Spleen (tissue), 11 donors: ENCODE results near the gene CARS1. TPM values are rescaled to one million over a fixed set of nuclear protein-coding genes. Genes with fewer than 3 reads are reported as not detected.
"Not testable (repeated sequence)": the region's sequence is repeated elsewhere in the genome, so short reads cannot be mapped to it uniquely, and the experiment has no call there.

Experiments used
- DNase-seq: peaks from one replicate; pipeline ENCODE4 v3.0.0-alpha.2; 2020
- H3K27ac ChIP-seq, 8 donors: fragments of 200-600 bp; sonication (generic) in 7 of 8; 1 replicate in 4 of 8; 2 replicates in 4 of 8; pipeline versions ENCODE4 v1.5.0 to v1.8.0; 2016 to 2021; ENCODE audit warnings: inconsistent platforms in 4 of 8, mild to moderate bottlenecking in 4 of 8, moderate library complexity in 1 of 8
- H3K27me3 ChIP-seq, 7 donors: fragments of 200-600 bp; sonication (generic) in 6 of 7; replicated peaks in 1 of 7; 1 replicate in 4 of 7; 2 replicates in 3 of 7; pipeline versions ENCODE4 v1.5.0 to v1.8.0; 2016 to 2021; ENCODE audit warnings: inconsistent platforms in 3 of 7, mild to moderate bottlenecking in 1 of 7
- H3K36me3 ChIP-seq, 6 donors: fragments of 200-600 bp; sonication (generic) in 5 of 6; 1 replicate in 4 of 6; 2 replicates in 2 of 6; pipeline versions ENCODE4 v1.5.0 to v1.8.0; 2016 to 2021; ENCODE audit warnings: inconsistent platforms in 2 of 6
- H3K4me1 ChIP-seq, 6 donors: fragments of 200-600 bp; sonication (generic) in 5 of 6; 1 replicate in 3 of 6; 2 replicates in 3 of 6; pipeline versions ENCODE4 v1.5.0 to v1.8.0; 2016 to 2021; ENCODE audit warnings: inconsistent platforms in 3 of 6
- H3K4me3 ChIP-seq, 8 donors: fragments of 200-600 bp; sonication (generic) in 7 of 8; 1 replicate in 4 of 8; 2 replicates in 4 of 8; pipeline versions ENCODE4 v1.5.0 to v1.8.0; 2016 to 2021; ENCODE audit warnings: inconsistent platforms in 4 of 8, mild to moderate bottlenecking in 4 of 8, moderate library complexity in 2 of 8
- H3K9me3 ChIP-seq, 8 donors: fragments of 200-600 bp; sonication (generic) in 7 of 8; 1 replicate in 4 of 8; 2 replicates in 4 of 8; pipeline versions ENCODE4 v1.5.0 to v1.8.0; 2016 to 2021; ENCODE audit warnings: inconsistent platforms in 4 of 8
- CTCF ChIP-seq, 11 experiments: fragments of 200-600 bp in 7 of 11; fragments of 450-650 bp in 4 of 11; sonication (generic) in 4 of 11; IDR thresholded peaks in 8 of 11; conservative IDR thresholded peaks in 3 of 11; 1 replicate in 7 of 11; 2 replicates in 4 of 11; pipeline versions ENCODE4 v1.4.0 to v1.8.0; 2016 to 2021; ENCODE audit warnings: antibody characterized with exemption in 11 of 11, inconsistent platforms in 4 of 11, mild to moderate bottlenecking in 1 of 11
- POLR2A ChIP-seq, 3 donors: fragments of 450-650 bp; IDR thresholded peaks; one replicate each; pipeline ENCODE4 v1.5.1; 2017; ENCODE audit warnings: antibody characterized with exemption in 3 of 3, mild to moderate bottlenecking in 1 of 3
- POLR2AphosphoS5 ChIP-seq, 3 donors: sonication (generic); formaldehyde crosslinking; IDR thresholded peaks; one replicate each; pipeline ENCODE4 v1.5.1; 2017; ENCODE audit warnings: antibody characterized with exemption in 3 of 3
- WGBS, 5 donors: extraction: QIAGEN DNeasy Blood & Tissue Kit in 3 of 5; methylation state at CpG; one replicate each; pipeline versions ENCODE4 v1.1.5 to v1.1.7; 2013 to 2018; 5-methylcytosine and 5-hydroxymethylcytosine counted together
- intact Hi-C: fragments of 100-400 bp; cut with DNase I; formaldehyde crosslinking; loops from one replicate; pipeline ENCODE4 v1.15.0; 2023; ENCODE audit warnings: low total_unique reads
- polyA plus RNA-seq, 3 donors: library from polyadenylated mRNA; stranded (reverse); fragments of 200-250 nt; gene quantifications; one replicate each; pipeline ENCODE4 v1.2.1, GENCODE V29; 2013
- total RNA-seq, 7 donors: library from RNA; depleted of rRNA in 3 of 7; stranded (reverse); fragments of >200 nt in 3 of 7; fragmentation: NEBNext Ultra II Directional in 4 of 7; extraction: Animal tissue kit (Norgen Biotek cat#: 25700) in 4 of 7; gene quantifications; one replicate each; pipeline versions ENCODE4 v1.1.0 to v1.2.1, GENCODE V29; 2016 to 2021
- donor health status: healthy with polysubstance abuse.
- donor health status: DM: no; HTN: no; CAD: no; lungs with moderate emphysema.
- donor health status: DM: no; HTN: no; CAD: no.
- donor health status: Bipolar disorder and iron deficiency.
- donor health status: healthy.
- donor health status: DM: no; HTN: no; CAD: no.
- donor health status: DM: yes; HTN: yes; CAD: no.

CARS1 gene
- total and polyA plus RNA-seq, 10 donors: 18.6 to 64.9 (median 37.5) TPM

DNA sequence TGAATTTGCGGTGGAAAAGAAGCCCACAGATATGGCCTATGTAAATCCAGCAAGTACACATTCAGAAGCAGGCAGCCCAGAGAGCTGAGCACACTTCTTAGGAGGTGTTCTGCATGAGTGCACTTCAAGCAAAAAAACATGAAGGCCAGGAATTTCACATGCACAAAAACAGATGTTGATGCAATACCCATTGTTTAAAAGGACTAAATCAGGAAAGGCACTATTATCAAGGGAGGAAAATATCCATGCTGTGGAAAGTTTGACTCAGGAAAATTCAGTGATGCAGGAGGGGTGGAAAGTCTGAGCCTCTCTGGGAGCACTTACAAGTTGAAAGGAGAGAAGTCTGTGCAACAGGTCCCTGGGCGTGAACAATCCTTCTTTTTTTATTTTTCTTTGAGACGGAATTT is 15.8 kb upstream of the CARS1 start:
- H3K9me3 ChIP-seq: no peaks in the 10 kb centered on the region
- DNase-seq: no peak
- no peaks in the 10 kb centered on the region for H3K36me3 ChIP-seq
- TF ChIP-seq POLR2A (IDR thresholded peaks at IDR 0.05) (no peak), POLR2AphosphoS5 (IDR thresholded peaks at IDR 0.05) (no peak), CTCF (IDR thresholded peaks at IDR 0.05 in 8 of 11, conservative IDR thresholded peaks at IDR 0.05 in 3 of 11) (no peak)
- H3K4me3 ChIP-seq: no peak overlapping the region
- H3K4me1 ChIP-seq: no peaks in the 10 kb centered on the region
- WGBS, 5 donors: 69 to 87% (median 81%) methylated on average over 3 of the region's 3 CpGs
- intact Hi-C loops: loop anchor here (10.0 kb wide), 1 partner anchor 98 kb away; no protein-coding TSS in a partner anchor
- peaks cover 0 to 6% (median 0%) of the 10 kb centered on the region in 7 donors for H3K27me3 ChIP-seq
- H3K27ac ChIP-seq: no peak overlapping the region

- Histone ChIP-seq H3K4me3 (no peak overlapping the region), H3K27ac (no peak overlapping the region), H3K4me1 (no peaks in the 10 kb centered on the region), H3K36me3 (no peaks in the 10 kb centered on the region), H3K9me3 (no peaks in the 10 kb centered on the region), H3K27me3 (peaks cover 0 to 18% (median 0%) of the 10 kb centered on the region in 7 donors)
- no peak for DNase-seq
- intact Hi-C loops: no loop called here
- WGBS, 5 donors: 76 to 87% (median 81%) methylated on average over 7 to 8 of the region's 8 CpGs
- TF ChIP-seq CTCF (IDR thresholded peaks at IDR 0.05 in 8 of 11, conservative IDR thresholded peaks at IDR 0.05 in 3 of 11): no peak
- TF ChIP-seq POLR2AphosphoS5 (IDR thresholded peaks at IDR 0.05): no peak
- TF ChIP-seq POLR2A (IDR thresholded peaks at IDR 0.05): no peak
Observed at GRCh38 chr11:3069425-3069824, 12.2 kb upstream of the CARS1 start.

DNA sequence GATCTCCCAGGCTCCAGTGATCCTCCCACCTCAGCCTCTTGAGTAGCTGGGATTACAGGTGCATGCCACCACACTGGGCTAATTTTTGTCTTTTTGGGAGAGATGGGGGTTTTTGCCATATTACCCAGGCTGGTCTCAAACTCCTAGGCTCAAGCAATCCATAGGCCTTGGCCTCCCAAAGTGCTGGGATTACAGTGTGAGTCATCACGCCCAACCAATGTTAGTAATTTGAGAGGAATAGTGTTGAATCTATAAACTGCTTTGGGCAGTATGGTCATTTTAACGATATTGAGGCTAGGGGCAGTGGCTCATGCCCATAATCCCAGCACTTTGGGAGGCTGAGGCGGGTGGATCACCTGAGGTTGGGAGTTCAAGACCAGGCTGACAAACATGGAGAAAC is 9.1 kb upstream of the CARS1 start:
- DNase-seq, H3K4me1 ChIP-seq, H3K36me3 ChIP-seq: not testable (repeated sequence)

DNA sequence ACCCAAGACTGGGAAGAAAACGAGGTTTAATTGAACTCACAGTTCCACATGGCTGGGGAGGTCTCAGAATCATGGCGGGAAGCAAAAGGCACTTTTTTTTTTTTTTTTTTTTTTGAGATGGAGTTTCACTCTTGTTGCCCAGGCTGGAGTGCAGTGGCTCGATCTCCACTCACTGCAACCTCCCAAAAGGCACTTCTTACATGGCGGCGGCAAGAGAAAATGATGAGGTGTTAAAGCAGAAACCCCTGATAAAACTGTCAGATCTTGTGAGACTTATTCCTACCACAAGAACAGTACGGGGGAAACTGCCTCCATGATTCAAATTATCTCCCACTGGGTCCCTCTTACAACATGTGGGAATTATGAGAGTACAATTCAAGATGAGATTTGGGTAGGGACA is 7.5 kb upstream of the CARS1 start:
- H3K9me3 ChIP-seq, H3K4me3 ChIP-seq, H3K27ac ChIP-seq, H3K36me3 ChIP-seq, intact Hi-C loops, H3K4me1 ChIP-seq: not testable (repeated sequence)
- WGBS, 5 donors: 87 to 94% (median 92%) methylated on average over 6 of the region's 6 CpGs
- DNase-seq: peak; percentile 1
- peaks cover 0 to 18% (median 0%) of the 10 kb centered on the region in 7 donors for H3K27me3 ChIP-seq

More for the DNA sequence above, 9.1 kb upstream of the CARS1 start:
- H3K4me3 ChIP-seq, intact Hi-C loops, H3K9me3 ChIP-seq, H3K27ac ChIP-seq: not testable (repeated sequence)
- H3K27me3 ChIP-seq: peaks cover 0 to 18% (median 0%) of the 10 kb centered on the region in 7 donors
- 85 to 97% (median 95%) methylated on average over 3 of the region's 3 CpGs for WGBS, 5 donors

DNA sequence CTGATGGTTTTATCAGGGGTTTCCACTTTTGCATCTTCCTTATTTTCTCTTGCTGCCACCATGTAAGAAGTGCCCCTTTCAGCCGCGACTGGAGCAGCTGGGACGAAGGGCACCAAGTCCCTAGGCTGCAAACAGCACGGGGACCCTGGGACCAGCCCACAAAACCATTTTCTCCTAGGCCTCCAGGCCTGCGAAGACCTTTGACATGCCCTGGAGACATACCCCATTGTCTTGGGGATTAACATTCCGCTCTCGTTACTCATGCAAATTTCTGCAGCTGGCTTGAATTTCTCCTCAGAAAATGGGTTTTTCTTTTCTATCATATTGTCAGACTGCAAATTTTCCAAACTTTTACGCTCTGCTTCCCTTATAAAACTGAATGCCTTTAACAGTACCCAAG is 6.7 kb upstream of the CARS1 start:
- H3K27ac ChIP-seq, H3K4me1 ChIP-seq, H3K36me3 ChIP-seq, H3K9me3 ChIP-seq, H3K4me3 ChIP-seq, intact Hi-C loops: not testable (repeated sequence)
- H3K27me3 ChIP-seq: peaks cover 0 to 16% (median 0%) of the 10 kb centered on the region in 7 donors
- DNase-seq: peak; percentile 33
- 67 to 78% (median 73%) methylated on average over 8 of the region's 8 CpGs for WGBS, 5 donors

GRCh38 chr11:3063432-3063831 is 6.2 kb upstream of the CARS1 start:
- H3K4me1 ChIP-seq, DNase-seq, H3K9me3 ChIP-seq, H3K4me3 ChIP-seq, H3K27ac ChIP-seq, H3K36me3 ChIP-seq, intact Hi-C loops: not testable (repeated sequence)
- H3K27me3 ChIP-seq: peaks cover 0 to 13% (median 0%) of the 10 kb centered on the region in 7 donors
- WGBS, 5 donors: 68 to 80% (median 78%) methylated on average over 4 of the region's 4 CpGs
